Subcutaneous abdominal adipose tissue (tissue), 5 donors: ENCODE data around the gene NGRN.
A peak's percentile ranks its signal among the peaks of the same experiment; 100 is the strongest.

ENCODE experiments used
- H3K27ac ChIP-seq: one replicate; pipeline ENCODE4 v1.7.0; 2013; ENCODE audit warnings: low read depth, mild to moderate bottlenecking, inconsistent platforms, low read length, moderate library complexity
- H3K27me3 ChIP-seq, 5 donors: one replicate each; pipeline ENCODE4 v1.7.0; 2013; ENCODE audit warnings: low read length in 5 of 5, inconsistent platforms in 1 of 5; ENCODE audit not compliant: control insufficient read depth in 5 of 5, insufficient read depth in 4 of 5
- H3K36me3 ChIP-seq, 5 donors: one replicate each; pipeline ENCODE4 v1.7.0; 2013; ENCODE audit warnings: low read length in 5 of 5; ENCODE audit not compliant: control insufficient read depth in 5 of 5, insufficient read depth in 5 of 5
- H3K4me1 ChIP-seq, 5 donors: one replicate each; pipeline ENCODE4 v1.7.0; 2013; ENCODE audit warnings: low read length in 5 of 5, mild to moderate bottlenecking in 3 of 5, moderate library complexity in 1 of 5; ENCODE audit not compliant: control insufficient read depth in 5 of 5, insufficient read depth in 5 of 5
- H3K4me3 ChIP-seq, 5 donors: one replicate each; pipeline ENCODE4 v1.7.0; 2013; ENCODE audit warnings: low read length in 5 of 5, low read depth in 1 of 5
- H3K9ac ChIP-seq, 5 donors: one replicate each; pipeline ENCODE4 v1.7.0; 2013; ENCODE audit warnings: low read length in 5 of 5, mild to moderate bottlenecking in 4 of 5, moderate library complexity in 3 of 5
- H3K9me3 ChIP-seq, 5 donors: one replicate each; pipeline ENCODE4 v1.7.0; 2013; ENCODE audit warnings: low read length in 5 of 5; ENCODE audit not compliant: control insufficient read depth in 5 of 5
- donor health status: healthy.
- donor health status: healthy.
- donor health status: healthy.
- donor health status: healthy.
- donor health status: healthy.

The NGRN gene

DNA sequence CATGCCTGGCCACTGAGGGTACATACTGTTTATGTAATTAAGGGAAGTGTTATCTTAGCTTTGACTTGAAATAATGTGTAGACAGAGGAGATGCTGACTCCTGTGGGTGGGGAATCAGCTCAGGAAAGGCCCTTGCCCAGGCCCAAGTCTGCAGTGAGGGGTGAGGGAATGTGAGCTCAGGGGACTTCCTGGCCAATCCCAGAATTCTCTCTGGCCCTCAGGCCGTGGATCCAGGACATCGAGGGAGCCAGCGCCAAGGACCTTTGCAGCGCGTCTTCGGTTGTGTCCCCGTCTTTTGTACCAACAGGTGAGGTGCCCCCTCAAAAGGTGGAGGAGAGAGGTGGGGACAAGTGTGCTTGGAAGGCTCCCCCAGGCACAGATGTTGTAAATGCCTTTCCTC is 38.1 kb upstream of the NGRN start:
- no peak overlapping the region for H3K4me3 ChIP-seq
- peaks cover 5 to 29% (median 26%) of the 10 kb centered on the region in 5 donors for H3K4me1 ChIP-seq
- H3K27ac ChIP-seq = no peak overlapping the region
- H3K36me3 ChIP-seq = peaks cover 0 to 76% (median 58%) of the 10 kb centered on the region in 5 donors
- H3K9me3 ChIP-seq = no peaks in the 10 kb centered on the region
- no peaks in the 10 kb centered on the region for H3K27me3 ChIP-seq
- H3K9ac ChIP-seq = no peak overlapping the region

GRCh38 chr15:90227816-90228772 is 37.4 kb upstream of the NGRN start:
- Histone ChIP-seq H3K27ac (no peak overlapping the region), H3K36me3 (peaks cover 0 to 76% (median 58%) of the 10 kb centered on the region in 5 donors), H3K4me1 (peaks cover 9 to 35% (median 34%) of the 10 kb centered on the region in 5 donors), H3K27me3 (no peaks in the 10 kb centered on the region), H3K4me3 (no peak overlapping the region), H3K9me3 (no peaks in the 10 kb centered on the region), H3K9ac (no peak overlapping the region)

GRCh38 chr15:90228960-90229359 is 36.5 kb upstream of the NGRN start:
- peaks cover 9 to 39% (median 38%) of the 10 kb centered on the region in 5 donors for H3K4me1 ChIP-seq
- H3K9me3 ChIP-seq = no peaks in the 10 kb centered on the region
- H3K27me3 ChIP-seq = no peaks in the 10 kb centered on the region
- H3K9ac ChIP-seq = no peak overlapping the region
- H3K4me3 ChIP-seq = no peak overlapping the region
- no peak overlapping the region for H3K27ac ChIP-seq
- peaks cover 0 to 68% (median 56%) of the 10 kb centered on the region in 5 donors for H3K36me3 ChIP-seq

GRCh38 chr15:90230071-90230494 is 35.4 kb upstream of the NGRN start:
- H3K27me3 ChIP-seq = no peaks in the 10 kb centered on the region
- H3K9ac ChIP-seq = no peak overlapping the region
- H3K4me3 ChIP-seq = no peak overlapping the region
- H3K27ac ChIP-seq = no peak overlapping the region
- H3K4me1 ChIP-seq = peaks cover 9 to 49% (median 46%) of the 10 kb centered on the region in 5 donors
- H3K9me3 ChIP-seq = no peaks in the 10 kb centered on the region
- H3K36me3 ChIP-seq = peaks cover 0 to 56% (median 47%) of the 10 kb centered on the region in 5 donors

DNA sequence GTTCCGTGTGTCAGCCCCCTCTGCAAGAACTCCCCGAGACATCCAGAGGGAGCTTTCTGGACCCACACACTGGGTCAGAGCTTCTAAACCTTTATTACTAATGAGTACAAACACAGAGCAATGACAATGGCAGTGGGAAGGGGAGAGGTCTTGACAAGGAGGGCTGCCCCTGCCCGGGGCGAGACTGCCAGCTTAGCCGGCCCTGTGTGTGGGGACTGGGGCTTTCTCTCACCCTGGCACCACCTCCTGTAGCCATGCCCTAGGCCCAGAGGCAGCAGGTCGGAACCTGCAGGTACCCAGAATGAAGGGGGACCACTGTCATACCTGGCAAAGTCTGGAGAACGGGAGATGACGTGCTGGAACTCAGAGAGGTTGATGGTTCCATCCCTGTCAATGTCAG is 34.9 kb upstream of the NGRN start:
- H3K4me1 ChIP-seq = peaks cover 9 to 49% (median 46%) of the 10 kb centered on the region in 5 donors
- no peaks in the 10 kb centered on the region for H3K9me3 ChIP-seq
- no peak overlapping the region for H3K27ac ChIP-seq
- H3K36me3 ChIP-seq = peaks cover 0 to 51% (median 41%) of the 10 kb centered on the region in 5 donors
- no peaks in the 10 kb centered on the region for H3K27me3 ChIP-seq
- no peak overlapping the region for H3K9ac ChIP-seq
- H3K4me3 ChIP-seq = no peak overlapping the region

DNA sequence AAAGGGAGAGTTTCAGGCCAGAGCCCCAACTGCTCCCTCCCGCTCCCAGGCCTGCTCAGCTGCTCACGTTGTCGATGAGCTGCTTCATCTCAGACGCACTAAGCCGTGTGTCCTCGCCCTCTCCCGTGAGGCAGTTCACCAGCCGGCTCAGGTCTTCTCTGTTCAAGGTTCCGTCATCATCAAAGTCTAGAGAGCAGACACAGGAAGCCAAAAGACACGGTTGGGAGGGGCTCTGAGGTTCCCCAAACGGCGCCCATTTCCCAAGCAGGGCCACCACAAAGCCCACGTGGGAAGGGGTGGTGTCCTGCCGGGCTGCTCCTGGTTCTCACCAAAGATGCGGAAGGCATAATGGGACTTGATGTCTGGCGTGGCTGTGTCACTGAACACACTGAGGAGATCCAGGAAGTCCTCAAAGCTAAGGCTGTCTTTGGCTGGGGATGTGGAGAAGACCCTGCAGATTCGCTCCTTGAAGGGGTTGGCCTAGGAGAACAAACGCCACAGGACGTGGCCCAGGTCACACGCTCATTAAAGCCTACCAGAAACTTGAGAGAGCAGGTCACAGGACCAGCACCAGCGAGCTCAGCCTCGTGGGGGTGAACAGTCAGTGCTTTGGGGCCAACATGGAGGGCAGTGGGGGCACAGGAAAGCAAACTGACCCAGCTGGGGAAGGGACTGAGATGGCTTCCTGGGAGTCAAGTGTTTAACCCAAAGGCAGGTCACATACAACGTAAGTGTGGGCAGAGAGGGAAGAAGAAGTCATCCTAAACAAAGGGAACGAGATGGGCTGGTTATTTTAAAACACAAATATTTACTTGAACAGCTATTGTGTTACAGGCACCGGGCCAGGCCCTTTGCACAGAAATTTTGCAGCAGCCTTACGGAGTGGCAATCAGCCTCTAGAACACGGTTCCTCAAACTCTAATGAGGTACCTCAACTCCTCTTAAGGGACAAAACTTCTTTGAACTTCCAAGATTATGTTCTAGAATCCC is 34.1 kb upstream of the NGRN start:
- Histone ChIP-seq H3K9ac (peak overlapping the region in 1 of 5 donors; percentile 10), H3K4me1 (peaks cover 9 to 49% (median 46%) of the 10 kb centered on the region in 5 donors), H3K27me3 (no peaks in the 10 kb centered on the region), H3K36me3 (peaks cover 0 to 51% (median 38%) of the 10 kb centered on the region in 5 donors), H3K27ac (no peak overlapping the region), H3K4me3 (peak overlapping the region in 1 of 5 donors; percentile 29), H3K9me3 (no peaks in the 10 kb centered on the region)

DNA sequence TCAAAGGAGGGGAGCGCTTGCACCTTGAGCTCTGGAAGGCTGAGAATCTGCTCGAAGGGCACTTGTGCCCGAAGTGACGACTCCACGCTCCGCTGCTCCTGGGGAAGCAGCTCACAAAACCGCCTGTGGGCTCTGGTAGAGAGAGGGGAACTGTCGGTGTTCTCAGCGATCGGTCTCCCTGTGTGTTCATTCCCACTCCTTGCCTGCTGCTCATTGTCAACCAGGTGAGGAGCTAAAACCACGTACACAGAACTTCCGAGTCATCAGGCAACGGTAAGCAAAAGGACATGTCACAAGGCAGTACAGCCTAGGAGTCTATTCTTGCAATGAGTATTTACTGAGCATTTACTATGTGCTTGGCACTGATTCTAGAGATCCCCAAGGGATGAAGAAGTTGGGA is 33.3 kb upstream of the NGRN start:
- Histone ChIP-seq H3K27me3 (no peaks in the 10 kb centered on the region), H3K27ac (no peak overlapping the region), H3K9ac (peak overlapping the region in 1 of 5 donors; percentile 86), H3K4me1 (peaks cover 9 to 49% (median 46%) of the 10 kb centered on the region in 5 donors), H3K4me3 (peak overlapping the region in 2 of 5 donors; percentile 1 to 39), H3K9me3 (no peaks in the 10 kb centered on the region), H3K36me3 (peaks cover 0 to 51% (median 38%) of the 10 kb centered on the region in 5 donors)

DNA sequence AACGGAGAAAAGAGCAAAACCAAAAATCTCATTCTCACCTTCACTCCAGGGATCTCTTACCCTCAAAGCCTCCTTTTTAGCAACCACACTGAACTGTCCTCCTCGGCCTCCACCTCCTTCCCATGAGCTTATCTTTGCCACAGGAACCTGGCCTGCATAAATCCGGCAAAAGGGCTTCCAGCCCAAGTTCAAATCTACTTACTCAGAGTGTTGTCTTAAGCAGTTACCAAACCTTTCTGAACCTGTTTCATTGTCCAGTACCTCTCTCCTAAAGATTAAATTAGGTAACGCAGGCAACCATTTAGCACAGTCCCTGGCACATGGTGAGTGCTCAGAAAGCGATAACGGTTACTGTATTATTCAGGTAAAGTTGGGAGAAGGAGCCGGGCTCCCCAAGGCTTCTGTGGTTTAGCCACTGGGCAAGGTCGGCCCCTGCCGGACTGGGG is 32.5 kb upstream of the NGRN start:
- Histone ChIP-seq H3K27me3 (no peaks in the 10 kb centered on the region), H3K4me1 (peaks cover 9 to 49% (median 46%) of the 10 kb centered on the region in 5 donors), H3K27ac (peak overlapping the region; percentile 81), H3K36me3 (peaks cover 0 to 45% (median 34%) of the 10 kb centered on the region in 5 donors), H3K9ac (peak overlapping the region; percentile 44 to 88 (median 80)), H3K4me3 (peak overlapping the region; percentile 66 to 95 (median 83)), H3K9me3 (no peaks in the 10 kb centered on the region)

DNA sequence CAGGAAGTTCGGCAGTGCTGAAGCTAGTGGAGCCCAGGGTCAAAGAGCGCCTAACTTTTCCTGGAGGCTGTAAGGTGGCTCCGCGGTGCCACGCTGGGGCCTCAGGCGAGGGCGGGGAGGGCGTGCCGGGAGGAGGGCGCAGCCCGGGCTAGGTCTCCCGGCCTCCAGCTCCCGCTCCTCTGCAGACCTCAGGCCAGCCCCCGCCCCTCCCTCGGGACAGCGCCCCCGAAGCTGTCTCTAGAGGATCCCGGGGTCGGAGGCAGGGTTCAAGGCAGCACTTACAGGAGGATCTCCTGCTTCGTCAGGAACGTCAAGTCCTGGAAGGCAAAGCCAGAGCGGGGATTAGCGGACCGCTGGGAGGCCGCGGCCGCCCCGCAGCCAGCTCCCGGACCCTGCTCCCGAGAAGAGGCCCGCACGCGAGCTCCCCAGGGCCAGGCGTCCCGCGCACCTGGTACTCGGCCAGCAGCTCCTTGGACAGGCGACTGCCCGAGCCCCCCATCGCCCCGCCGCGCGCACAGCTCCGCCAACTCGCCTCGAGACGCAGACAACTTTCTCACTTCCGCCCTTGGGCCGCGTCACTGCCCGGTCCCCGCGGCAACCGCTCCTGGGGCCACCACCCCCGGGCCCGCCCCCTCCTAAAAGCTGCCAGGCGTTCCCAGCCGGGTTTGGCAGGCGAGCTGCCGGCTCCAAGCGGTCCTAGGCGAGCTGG is 31.9 kb upstream of the NGRN start, which contains the start of gene CIB1:
Gene CIB1, minus strand, starts transcription at position 555 of the 709 bp plus-strand sequence. Its CDS starts 56 bp downstream, at position 499.
- H3K9ac ChIP-seq = peak within 1 kb of the TSS; percentile 44 to 88 (median 80)
- peak within 1 kb of the TSS; percentile 81 for H3K27ac ChIP-seq
- no peaks in the 10 kb centered on the region for H3K27me3 ChIP-seq
- H3K4me1 ChIP-seq = peaks cover 9 to 49% (median 46%) of the 10 kb centered on the region in 5 donors
- H3K9me3 ChIP-seq = no peaks in the 10 kb centered on the region
- peaks cover 0 to 45% (median 33%) of the 10 kb centered on the region in 5 donors for H3K36me3 ChIP-seq
- H3K4me3 ChIP-seq = peak within 1 kb of the TSS; percentile 79 to 95 (median 86)
